Activated CD4-positive, alpha-beta T cell treated with anti-CD3 and anti-CD28 coated beads, Interleukin-2, amount 50 U/mL, for 16 hours (primary cell): ENCODE measurements around the gene CPSF7.
"Not testable (repeated sequence)": the region's sequence is repeated elsewhere in the genome, so short reads cannot be mapped to it uniquely, and the experiment has no call there.

Experiments
- DNase-seq: peaks from one replicate; pipeline ENCODE4 v3.0.0-alpha.2; 2020

Gene CPSF7, protein sequence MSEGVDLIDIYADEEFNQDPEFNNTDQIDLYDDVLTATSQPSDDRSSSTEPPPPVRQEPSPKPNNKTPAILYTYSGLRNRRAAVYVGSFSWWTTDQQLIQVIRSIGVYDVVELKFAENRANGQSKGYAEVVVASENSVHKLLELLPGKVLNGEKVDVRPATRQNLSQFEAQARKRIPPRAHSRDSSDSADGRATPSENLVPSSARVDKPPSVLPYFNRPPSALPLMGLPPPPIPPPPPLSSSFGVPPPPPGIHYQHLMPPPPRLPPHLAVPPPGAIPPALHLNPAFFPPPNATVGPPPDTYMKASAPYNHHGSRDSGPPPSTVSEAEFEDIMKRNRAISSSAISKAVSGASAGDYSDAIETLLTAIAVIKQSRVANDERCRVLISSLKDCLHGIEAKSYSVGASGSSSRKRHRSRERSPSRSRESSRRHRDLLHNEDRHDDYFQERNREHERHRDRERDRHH

DNA sequence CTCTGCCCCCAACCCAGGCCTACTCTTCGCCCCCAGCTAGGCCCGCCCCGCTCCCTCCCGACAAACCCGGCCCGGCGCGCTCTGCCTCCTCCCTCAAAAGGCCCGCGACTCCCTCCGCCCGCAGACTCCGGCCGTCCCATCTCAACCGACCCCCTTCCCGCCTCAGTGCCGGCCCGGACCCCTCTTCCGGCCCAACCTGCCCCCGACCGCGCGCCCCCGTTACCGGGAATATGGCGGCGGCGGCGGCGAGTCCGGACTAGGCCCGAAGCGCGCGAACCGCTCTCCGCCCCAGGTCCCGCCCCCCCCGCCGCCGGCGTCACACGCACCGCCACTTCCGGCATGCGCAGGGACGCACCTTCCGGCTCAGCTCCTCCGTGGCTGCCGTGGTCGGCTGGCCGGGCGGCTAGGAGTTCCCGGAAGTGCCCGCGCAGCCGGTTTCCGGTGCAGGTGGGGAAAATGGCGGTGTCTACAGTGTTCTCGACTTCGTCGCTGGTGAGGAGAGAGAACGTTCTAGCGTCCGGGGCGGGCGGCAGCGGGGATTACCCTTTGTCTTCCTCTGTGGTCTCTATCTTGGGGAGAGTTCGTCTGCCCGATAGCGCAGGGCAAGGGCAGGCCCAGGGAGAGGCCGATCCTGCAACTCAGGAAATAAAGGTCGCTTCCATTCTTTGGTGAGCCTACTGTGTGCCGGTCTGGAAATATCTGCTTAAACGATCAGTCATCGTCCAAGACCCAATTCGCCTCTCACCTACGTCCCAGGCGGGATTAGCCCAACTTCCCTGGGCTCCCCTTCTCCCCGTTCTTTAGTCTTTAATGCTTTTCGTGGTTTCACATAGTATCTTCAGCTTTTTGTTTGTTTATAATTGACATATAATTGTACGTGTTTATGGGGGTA, at the start of gene CPSF7, which contains the start of gene SDHAF2:
TSS of gene CPSF7 (minus strand) at position 285 of the 892 bp plus-strand sequence. CDS start 740 bp downstream, outside the sequence.
TSS of gene SDHAF2 (plus strand) at position 434 of the 892 bp plus-strand sequence. CDS start at position 457, 23 bp downstream.
- DNase-seq, result peak; percentile 98

DNA sequence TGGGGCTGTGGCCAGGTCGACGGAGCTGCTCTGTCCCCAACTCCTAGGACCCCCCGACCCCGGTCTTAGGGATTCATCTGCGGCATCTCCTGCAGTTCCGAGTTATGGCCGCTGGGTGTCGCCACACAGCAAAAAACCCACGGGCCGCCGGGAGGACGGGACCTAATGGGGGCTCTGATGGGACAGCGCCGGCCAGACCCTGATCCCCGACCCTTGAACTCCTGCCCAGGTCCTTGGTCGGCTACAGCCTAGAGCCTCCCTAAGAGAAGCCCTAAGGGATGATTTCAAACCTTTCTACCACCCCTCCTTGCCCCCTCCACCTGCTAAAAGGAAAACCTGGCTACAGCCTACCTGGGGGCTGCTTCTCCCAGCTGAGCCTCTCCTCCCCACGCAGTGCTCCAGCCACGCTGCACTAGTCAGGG, 48.0 kb upstream of the CPSF7 start:
- peak; percentile 39 for DNase-seq

DNA sequence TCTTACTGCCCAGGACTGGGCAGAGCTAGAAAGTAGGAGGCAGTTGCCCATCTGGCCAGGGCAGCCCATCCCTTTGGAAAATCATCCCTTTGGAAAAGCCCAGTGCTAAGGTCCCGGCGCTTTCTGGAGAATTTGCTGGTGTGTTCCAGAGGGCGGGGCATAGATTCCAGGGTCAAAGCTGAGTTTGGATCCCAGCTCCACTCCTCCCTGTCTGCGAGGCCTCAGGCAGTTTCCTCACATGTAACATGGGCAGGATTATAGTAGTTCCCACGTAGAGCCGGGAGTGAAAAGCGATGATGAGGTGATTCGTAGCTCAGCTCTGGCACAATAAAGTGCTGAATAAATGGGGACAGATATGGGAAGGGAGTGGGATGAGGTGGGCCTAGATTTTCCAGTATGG, 47.4 kb upstream of the CPSF7 start:
- no peak for DNase-seq

DNA sequence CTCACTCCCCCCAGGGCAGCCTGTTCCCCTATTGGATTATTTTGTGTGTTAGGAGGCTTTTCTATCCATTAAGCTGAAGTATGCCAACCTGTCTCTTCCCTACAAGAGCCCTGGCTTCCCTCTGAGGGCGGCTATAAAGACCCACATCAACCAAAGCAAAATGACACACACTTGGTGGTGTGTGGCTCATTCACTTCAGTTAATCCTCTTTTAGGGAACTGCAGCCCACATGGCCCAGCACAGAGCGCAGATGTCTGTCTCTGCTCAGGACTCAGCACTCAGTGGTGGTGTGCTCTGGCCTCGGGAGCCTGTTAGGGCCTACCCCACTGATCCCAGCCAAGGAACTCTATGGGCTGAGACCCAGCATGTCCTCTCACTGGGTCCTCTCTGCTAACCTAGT, 46.6 kb upstream of the CPSF7 start:
- DNase-seq, result no peak

DNA sequence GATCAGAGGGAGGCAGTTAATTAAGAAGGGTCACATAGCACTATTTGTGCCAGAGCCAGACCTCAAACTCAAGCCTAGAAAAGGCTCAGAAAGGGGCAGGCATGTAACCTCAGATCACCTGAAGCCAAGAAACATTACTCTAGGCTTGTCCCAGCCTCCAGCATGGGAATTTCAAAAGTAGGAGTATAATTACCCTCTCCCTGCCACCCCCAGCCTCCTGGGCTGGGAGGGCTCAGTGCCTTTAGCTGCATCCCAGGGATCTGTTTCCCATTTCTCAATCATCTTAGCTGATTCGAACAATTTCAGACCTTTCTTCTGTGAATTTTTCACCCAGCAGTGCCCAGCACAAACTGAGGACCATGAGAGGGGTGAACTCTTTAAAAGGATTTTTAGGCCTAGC, 45.7 kb upstream of the CPSF7 start:
- DNase-seq, result no peak

DNA sequence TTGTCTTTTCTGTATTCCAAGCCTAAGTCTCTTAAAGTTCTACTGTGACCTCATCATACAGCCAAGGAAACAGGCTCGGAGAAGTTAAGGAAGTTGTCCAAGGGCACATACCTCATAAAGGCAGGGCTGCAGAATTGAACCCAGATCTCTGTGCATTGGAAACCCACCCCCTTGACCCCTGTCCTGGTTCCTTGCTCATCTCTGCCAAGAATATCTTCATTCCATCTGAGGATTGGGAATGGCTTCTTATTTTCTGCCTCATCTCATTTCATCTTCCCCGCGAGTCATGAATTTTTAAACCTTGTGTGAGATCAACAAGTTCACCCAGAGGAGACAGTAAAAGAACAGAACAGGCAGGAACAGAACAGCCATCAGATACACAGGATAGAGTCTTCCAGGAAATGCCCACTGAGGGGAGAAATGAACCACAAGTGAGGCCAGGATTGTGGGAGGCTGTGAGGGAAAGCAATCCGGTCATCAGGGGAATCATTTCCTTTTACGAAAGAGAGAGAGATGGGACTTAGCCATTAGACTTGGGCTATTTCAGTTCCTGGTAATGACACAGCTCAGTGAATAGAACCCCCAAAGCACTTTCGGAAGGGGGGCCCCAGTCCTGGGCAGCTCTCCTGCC, 44.4 kb upstream of the CPSF7 start:
- no peak for DNase-seq

DNA sequence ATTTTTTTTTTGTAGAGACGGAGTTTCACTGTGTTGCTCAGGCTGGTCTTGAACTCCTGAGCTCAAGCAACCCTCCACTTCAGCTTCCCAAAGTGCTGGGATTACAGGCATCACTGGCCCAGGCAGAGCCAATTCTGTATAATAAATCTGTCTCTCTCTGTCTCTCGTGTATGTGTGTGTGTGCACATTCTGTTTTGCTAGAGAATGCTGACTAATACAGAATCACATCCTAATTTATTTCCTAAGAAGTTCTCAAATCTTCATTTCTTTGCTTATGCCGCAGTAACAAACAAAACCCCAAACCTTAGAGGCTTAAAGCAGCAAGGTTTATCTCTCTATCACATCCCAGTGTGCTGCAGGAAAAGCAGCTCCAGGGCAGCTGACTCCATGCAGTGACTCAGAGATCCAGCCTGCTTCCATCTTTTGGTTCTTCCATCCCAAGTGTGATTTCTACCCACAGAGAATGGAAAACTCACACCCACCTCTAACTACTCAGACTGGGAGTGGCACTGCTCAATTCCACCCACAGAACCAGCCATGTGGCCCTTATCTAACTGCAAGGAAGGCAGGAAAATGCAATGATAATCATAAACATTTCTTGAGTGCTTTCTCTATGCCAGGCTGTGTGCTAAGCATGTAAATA, 43.7 kb upstream of the CPSF7 start:
- DNase-seq, result no peak

DNA sequence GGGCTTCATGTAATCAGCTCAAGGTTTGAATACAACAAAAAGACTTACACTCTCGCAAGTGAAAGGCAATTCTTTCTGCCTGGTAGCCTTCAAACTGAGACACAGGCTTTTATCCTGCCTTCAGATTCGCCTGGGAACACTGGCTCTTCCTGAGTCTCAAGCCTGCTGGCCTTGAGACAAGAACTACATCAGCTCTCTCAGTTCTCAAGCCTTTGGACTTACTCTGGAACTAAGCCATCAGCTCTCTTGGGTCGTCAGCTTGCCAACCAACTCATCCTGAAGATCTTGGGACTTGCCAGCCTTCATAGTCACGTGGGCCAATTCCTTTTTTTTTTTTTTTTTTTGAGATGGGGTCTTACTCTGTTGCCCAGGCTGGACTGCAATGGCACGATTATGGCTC, 43.1 kb upstream of the CPSF7 start:
- no peak for DNase-seq

DNA sequence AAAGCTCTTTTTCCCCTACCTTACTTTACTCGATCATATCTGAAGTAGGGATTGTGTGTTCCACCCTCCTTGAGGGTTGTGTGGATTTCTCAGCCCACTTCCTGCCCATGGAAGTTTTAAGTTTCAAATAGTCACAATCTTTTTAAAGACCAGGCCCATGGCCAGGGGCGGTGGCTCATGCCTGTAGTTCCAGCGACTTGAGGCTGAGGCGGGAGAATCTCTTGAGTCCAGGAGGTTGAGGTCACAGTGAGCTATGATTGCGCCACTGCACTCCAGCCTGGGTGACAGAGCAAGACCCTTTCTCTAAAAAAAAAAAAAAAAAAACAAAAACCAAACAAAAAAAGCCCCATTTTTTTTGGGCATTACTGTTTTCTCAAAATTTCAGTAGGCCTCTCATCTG, 42.5 kb upstream of the CPSF7 start:
- DNase-seq, result no peak

DNA sequence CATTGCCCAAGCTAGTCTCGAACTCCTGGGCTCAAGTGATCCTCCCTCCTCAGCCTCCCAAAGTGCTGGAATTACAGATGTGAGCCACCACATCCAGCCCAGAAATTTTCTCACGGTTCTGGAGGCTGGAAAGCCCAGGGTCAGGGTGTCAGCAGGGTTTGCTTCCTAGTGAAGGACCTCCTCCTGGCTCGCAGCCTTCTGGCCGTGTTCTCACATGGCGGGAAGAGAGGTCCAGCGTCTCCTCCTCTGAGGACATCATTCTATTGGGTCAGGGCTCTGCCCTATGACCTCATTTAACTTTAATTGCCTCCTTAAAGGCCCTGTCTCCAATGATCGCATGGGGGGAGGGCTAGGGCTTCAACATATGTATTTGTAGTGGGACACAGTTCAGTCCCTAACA, 38.2 kb upstream of the CPSF7 start:
- DNase-seq, result no peak

DNA sequence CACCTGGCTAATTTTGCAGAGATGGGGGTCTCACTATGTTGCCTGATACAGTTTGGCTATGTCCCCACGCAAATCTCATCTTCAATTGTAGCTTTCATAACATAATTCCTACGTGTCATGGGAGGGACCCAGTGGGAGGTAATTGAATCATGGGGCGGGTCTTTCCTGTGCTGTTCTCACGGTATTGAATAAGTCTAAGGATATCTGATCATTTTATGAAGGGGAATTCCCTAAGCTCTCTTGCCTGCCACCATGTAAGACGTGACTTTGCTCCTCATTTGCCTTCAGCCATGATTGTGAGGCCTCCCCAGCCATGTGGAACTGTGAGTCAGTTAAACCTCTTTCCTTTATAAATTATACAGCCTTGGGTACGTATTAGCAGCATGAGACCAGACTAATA, 37.8 kb upstream of the CPSF7 start:
- DNase-seq, result not testable (repeated sequence)

DNA sequence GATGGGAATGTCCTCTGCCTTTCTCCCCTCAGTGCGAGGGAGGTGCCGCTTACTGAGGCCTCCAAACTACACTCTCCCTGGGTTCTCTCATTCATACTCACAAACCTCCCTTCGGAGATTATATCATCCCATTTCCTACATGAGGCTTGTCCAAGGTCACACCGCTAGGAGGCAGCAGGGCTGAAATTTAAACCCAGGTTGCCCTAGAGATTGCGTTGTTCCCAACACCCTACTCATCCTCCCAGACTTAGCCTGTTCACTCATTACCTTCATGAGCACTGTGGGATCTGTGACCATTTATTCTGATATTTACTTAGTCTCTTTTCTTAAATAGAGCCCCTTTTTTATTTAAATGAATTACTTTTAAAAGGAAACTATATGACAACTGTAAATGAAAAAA, 31.2 kb upstream of the CPSF7 start:
- DNase-seq, result no peak

DNA sequence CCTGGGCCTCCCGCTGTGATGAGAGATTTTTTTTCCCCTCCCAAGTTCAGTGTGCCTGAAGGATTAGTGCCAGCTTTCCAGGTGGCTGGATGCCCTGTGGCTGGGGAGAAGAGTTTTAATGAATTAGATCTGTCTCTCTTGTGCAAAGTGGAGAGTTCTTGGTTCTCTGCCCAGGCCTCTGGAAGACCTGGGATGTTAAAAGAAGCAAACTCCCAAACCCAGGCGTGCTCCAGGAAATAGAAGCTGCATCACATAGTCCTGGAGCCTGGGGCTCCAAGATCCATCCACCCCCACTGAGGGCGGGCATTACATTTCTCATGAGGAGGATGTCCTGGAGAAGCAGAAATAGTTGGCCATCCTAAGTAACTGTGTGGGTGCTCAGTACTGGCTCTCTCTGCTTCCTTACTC, 30.7 kb upstream of the CPSF7 start:
- no peak for DNase-seq

DNA sequence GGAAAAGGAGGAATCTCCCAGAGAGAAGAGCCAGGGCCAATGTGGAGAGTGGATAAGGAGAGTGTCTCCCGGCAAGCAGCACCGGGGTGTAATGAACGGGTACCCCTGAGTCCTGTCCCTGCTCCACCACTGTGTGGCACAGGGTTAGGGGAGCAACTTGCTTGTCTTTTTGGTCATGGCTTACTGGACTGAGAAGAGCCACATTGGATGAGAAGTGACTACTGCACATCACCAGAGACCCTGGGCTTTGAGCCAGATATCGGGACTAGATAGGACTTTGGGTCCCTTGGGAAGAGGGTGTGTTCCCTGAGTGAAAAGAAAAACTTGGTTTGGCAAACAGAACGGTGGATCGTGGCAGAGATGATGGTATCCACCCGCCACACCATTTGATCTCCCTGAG, 24.7 kb upstream of the CPSF7 start:
- no peak for DNase-seq

DNA sequence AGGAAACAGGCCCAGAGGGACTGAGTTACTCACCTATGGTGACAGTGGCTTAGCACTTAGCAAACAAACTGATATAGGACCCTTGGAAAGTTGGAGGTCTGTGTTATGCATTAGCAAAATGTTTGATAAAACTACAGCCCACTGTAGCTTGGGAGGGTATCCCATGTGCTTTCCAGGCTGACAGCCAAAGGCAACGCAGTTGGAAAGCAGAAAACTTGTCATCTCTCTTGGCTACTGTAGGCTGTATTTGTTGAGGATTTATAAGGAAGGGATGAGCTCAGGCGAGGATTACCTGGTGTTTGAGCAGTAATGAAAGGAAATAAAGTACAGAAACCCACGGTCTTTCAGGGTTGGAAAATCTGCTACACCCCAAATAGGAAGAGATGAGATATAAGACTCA, 23.9 kb upstream of the CPSF7 start:
- DNase-seq, result no peak

DNA sequence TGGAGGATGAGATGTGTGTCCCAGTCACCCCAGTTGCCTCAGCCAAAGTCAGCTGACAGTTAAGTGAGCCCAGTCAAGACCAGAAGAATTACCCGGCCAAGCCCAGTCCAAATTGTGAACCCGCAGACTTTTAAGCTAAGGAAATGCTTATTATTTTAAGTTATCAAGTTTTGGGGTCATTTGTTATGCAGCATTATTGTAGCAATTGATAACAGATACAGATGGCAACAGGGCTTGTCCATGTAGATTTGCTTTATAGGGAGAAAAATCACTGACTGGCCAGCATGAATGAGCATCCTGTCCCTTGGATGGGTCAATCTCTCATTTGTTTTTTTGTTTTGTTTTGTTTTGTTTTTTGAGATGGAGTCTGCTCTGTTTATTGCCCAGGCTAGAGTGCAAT, 23.1 kb upstream of the CPSF7 start:
- DNase-seq, result no peak

DNA sequence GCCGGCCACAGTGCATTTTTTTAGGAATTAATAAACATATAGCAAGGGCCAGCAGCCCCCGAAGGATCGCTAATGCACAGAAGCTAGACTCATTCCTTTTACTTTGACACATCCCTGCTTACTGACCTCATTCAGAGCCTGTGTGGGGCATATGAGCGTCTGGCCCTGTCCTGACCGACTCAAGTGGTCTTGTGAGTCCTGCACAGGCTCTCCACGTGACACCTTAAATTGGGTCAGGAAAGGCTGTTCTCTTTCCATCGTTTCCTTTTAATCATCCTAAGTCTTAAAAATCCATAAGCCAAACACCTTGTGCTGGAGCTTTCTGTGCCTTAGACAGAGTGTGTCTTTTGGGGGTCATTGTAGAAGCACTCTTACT, 18.8 kb upstream of the CPSF7 start:
- no peak for DNase-seq

DNA sequence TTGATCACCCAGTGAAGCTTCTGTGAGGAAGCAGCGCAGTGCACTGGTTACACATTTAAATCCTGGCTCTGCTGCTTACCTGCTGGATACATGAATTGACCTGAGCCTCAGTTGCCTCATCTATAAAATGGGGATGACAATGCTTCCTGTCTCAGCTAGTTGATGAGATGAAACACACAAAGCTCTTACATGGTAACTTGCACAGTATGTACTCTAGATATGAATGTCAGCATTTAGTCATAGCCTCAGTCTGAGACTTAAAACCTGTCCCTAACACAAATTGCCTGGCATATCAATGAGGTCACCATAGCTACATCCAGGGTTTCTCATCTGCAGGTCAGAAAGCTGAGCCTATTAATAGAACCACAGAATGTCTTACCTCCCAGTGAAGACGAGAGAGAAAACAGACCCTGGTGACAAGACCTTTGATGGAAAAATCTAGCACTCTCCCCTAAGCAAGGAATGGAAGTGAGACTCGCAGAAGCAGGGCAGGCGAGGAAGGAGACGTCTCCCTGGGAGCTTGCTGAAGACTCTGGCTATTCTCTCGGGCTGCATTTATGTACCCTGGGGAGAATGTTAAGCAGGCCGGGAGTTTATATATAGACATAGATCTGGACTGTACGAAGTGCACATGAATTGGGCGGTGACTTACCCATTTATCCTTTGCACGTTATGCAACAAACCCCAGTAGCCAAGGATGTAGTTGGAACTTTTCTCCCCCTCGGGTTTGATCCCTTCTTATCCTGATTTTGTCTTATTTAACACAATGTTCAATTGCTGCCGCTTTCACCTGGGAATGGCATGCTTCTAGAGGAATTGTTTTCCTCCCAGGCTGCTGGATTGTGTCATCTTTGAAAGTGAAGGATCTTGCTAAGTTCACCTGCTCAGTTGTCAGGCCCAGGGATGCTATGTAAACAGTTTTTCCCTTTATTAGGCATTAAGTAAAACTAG, 18.1 kb upstream of the CPSF7 start:
- DNase-seq, result peak; percentile 83

DNA sequence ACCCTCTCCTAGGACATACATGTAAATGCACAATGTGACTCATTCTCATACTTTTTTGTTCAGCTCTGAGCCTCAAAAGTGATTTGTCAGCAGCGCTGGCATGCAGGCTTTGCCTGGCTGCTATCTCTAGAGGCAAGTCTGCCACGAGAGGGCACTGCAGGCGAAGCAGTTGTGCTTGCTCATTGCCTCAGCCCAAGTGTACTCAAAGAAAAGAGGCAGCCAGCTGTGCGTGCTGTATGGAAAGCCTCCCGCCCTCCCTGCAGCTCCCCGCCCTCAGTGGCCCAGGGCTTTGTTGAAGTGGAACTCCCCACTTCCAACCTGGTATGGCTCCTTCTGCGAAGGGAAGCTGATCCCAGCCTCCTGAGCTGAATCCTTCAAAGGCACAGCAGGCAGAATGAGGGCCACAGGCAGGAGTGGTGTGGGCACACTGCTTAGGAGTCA, 16.5 kb upstream of the CPSF7 start:
- peak; percentile 90 for DNase-seq

DNA sequence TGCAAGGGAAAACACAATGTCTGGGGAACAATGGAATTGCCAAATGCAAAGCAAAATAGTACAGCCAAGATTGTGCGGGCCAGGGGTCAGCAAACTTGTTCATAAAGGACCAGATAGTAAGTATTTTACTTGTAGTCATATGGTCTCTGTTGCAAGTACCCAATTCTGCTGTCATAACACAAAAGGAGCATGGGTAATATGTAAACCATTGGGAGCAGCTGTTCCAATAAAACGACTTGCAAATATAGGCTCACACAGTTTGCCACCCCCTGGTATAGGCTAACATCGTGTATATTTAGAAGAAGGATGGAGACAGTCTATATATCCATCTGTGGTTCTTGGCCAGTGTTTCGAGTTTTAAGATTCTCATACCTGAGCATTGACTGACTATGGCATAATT, 15.7 kb upstream of the CPSF7 start:
- DNase-seq, result no peak

DNA sequence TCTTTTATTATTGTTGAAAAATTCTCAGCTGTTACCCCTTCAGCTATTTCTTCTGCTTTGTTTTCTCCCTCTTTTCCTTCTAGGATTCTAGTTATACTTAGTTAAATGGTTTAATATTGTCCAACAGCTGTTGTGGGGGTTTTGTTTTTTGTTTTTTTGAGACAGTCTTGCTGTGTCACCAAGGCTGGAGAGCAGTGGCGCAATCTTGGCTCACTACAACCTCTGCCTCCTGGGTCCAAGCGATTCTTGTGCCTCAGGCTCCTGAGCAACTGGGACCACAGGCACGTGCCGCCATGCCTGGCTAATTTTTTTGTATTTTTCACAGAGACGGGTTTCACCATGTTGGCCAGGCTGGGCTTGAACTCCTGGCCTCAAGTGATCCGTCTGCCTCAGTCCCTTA, 12.8 kb upstream of the CPSF7 start:
- no peak for DNase-seq

DNA sequence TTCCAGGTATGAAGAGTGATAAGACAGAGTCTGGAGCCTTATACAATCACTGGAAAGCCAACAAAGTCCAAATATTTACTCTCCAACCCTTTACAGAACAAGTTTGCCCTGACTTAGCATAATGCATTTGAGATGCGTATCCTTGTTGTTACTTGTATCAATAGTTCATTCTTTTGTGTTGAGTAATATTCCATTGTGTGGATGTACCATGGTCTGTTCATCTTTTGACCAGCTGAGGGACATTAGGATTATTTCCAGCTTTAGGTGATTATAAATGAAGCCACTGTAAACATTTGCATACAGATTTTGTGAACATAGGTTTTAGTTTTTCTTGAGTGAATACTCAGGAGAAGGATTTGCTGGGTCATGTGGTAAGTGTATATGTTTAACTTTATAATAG, 9.8 kb upstream of the CPSF7 start:
- DNase-seq, result no peak
